Activated gamma-delta T cell (primary cell): ENCODE measurements around the gene CCDC136.

Experiments used
- DNase-seq: peaks from one replicate; lab custom pipeline; 2025; lab: John Stamatoyannopoulos, UW
- total RNA-seq, 2 donors: gene quantifications; one replicate each; lab custom pipeline; 2026; lab: John Stamatoyannopoulos, UW

The CCDC136 gene
- total RNA-seq, result 16.6 to 20.6 reads per million in 2 donors

DNA sequence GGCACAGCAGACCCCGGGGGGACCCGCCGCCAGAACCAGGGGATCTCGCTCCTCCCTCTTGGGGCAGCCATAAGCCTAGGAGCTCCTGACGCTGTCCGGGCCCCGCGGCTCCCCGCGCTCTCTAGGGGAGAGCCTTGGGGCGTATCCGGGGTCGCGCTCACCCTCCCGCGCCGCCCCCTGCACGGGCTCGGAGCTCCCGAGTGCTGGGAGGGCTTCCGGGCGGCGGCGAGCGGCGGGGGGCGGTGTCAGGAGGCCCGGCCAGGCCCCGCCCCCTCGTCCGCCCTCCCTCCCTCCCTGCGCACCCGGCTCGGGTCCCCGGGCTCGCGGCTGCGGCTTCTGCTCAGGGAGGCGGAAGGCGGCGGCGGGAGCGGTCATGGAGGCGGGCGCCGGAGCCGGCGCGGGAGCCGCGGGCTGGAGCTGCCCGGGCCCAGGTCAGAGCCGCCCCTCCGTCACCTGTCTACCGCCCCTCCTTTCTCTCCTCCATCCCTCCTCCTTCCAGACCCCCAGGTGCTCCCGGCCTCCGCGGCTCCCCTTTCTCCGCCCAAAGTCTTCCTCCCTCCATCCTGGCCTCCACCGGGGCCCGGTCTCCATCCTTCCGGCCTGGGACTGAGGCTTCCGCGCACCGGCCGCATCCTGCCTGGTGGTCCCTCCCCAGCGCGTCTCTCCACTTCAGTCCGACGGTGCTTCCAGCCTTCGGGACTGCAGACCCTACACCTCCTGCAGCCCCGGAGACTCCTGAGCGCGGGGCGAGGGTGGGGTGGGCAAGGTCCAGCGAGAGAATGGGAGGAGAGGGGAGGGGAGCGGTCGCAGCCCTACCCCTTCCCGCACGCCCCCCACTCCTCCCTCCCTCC lies at the start of gene CCDC136:
Gene CCDC136 (plus strand): TSS at position 848 of the 851 bp plus-strand sequence. CDS start 444 bp downstream, outside the sequence.
- DNase-seq, result peak; percentile 78

DNA sequence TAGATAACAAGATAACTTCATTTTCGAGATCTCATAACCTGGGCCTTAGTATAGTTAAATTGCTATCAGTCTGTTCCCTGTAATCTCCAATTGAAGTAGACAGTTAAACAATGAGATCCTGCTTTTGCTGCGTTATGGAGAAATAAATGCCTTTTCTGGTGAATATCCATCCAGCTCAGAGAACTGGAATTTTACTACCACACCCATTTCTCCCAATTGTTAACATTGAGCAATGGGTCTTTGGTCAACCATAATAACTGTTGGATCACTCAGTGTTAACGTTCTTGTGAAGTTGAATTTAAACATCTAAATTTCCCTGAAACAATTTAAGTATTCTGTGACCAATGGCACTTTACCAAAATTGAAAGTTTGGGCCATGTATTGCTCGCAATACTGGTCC lies 49.6 kb upstream of the CCDC136 start:
- no peak for DNase-seq

DNA sequence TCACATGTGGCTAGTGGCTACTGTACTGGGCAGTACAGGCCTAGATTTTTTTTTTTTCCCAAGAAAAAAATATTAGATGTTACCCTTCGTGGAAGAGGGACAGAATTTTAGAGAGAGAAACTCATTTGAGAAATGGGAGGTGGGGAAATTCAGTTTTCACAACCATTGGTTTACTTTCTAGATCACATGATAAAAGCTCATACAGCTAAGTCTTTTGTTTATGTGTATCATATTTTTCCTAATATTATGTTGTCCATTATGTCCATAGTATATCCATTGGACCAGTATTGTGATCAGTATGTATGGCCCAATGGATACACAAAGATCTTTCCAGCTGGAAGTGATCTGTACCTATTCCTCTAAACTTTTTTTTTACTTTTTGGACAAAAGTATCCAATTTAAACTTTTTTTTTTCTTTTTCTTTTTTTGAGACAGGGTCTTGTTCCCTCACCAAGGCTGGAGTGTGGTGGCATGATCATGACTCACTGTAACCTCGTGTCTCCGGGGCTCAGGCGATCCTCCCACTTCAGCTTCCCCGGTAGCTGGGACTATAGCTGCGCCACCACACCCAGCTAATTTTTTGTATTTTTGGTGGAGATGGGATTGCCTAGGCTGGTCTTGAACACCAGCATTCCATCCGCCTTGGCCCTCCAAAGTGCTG lies 48.5 kb upstream of the CCDC136 start:
- DNase-seq, result no peak

DNA sequence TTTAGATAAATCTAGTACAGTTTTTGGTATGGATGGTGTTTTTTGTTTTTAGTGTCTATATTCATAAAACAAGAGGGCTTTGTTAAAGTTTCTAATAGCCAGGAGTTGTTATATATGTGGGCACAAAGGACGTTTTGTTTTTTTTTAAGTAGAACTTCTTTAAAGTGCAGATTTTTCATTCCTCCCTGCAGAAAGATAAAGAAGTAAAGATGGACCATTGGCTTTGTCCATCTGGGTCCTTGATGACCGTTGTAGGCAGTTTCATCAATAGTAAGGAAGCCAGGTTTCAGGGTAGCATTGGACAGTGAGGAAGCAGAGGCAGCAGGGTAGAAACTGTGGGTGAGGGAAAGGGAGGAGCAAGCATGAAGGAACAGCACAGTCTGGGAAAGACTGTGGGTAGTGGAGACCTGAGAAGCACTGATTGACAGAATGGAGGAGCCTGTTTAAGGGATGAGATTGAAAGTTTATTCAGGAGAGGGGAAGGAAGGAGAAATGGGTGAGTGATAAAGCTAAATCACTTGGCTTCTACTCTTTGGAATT lies 47.3 kb upstream of the CCDC136 start:
- DNase-seq, result no peak

DNA sequence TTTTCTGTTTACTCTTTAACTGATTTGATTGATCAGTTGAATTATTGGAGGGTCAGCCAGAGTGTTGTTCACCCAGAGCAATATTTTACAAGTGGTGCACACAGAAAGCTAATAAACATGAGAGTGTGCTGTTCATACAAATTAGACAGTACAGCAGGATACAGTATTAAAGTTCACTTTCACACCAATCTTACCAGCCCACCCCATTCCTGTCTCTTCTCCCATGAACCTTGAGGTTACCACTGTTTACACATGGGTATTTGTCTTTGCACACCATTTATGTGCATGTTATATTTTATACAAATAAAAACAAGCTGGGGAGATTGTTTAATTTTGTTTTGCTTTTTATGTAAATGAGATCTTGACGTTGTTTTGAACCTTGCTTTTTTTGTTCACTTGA lies 46.1 kb upstream of the CCDC136 start:
- no peak for DNase-seq

DNA sequence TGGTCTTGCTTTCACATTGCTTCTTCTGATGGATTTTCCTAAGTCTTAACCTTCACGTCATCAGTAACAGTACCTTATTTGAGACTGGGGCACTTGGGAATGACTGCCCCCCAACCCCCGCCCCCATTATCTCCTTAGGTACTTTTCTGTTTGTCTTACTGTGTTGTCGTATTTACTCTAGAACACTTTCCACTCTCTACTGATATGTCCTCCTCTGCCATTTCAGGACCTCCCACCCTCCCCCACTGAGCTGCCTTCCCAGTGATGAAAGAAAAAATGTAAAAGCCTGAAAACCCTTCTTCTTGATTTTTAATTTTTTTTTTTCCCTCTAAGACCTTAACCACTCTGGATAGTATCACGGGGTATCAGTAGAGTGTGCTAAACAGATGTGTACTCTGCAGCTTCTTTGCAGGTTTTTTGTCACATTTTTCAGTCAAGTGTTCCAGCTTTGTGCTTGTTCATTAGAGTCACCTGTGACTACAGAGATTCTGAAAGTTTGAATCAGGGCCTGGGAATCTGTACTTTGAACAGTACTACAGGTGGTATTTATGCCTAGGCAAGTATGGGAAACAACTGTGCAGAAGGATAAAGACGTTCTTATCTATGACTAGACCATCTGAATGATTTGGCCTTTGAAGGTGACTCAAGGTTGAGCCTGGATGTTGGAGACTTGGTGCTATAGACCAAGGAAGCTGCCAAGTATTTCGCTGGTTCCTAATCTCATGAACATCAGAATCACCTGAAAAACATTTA lies 44.3 kb upstream of the CCDC136 start:
- DNase-seq, result no peak

DNA sequence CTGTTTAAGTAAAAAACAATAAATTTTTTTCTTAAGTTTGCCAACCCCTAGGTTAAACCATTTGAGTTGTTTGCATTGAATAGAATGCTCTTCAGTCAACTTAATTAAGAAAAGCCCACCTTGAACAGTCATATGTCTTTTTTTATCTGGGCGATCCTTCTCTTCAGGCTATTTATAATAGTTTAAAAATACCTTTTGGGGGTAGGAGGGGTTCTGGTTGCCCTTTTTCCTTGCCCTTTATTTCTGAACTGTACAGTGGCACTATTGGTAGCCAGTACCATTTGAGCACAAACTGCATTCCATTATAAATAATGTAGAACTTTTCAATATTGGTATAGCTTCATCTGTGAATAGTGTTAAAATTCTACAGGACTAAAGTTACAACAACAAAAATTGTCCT lies 39.5 kb upstream of the CCDC136 start:
- DNase-seq, result no peak

DNA sequence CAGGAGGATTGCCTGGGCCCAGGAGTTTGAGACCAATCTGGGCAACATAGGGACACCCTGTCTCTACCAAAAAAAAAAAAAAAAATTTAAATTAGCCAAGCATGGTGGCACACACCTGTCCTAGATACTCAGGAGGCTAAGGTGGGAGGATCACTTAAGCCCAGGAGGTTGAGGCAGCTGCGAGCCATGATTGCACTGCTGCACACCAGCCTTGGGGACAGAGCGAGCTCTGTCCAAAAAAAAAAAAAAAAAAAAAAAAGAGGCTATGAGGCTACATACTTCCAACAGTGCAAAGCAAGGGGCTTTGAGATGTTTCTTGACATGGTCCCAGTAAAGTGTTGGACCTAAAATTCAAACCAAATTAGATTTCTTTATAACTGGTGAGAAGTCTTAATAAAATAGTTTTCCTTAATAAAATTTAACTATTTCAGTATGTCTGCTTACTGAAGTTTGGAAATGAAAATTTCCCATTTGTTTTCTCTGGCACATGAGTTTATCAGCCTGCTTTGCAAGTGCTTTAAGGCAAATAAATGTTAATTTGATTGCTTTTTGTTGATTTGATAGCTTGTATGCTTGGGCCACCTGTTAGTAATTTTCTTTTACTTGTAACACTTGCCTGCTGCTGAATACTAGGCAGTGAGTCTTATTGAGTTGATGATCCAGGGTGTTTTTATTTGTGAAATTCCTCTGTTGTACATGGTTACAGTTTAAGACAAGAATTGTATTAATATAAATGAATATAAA lies 36.5 kb upstream of the CCDC136 start:
- DNase-seq, result no peak

DNA sequence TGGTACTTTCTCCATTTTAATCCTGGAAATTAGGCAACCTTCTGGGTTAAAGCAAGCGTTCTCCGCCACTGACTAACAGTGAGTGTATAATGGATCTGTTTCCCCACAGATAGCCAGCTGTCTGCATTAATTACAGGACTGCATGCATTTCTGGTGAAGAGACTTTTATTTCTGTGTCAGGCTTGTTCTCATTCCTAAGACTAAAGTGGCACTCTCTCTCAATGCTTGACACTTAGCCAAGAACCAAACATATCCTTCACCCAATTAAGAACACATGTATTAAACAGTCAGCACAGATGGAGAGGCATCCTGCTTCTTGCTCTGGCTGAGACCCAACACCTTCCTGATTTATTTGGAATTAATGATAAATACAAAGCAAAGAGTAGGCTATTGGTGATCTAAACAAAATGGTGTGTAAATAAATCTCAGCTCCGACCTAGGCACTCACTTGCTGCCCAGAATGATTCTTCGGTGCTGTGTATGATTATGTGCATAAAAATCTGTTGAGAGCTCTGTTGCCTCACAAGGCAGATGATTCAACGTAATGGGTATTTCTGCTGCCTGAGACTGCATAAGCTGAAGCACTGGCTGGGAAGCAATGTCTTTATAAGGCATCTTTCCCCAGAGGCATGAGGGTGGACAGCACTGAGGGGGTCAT lies 35.8 kb upstream of the CCDC136 start:
- no peak for DNase-seq

DNA sequence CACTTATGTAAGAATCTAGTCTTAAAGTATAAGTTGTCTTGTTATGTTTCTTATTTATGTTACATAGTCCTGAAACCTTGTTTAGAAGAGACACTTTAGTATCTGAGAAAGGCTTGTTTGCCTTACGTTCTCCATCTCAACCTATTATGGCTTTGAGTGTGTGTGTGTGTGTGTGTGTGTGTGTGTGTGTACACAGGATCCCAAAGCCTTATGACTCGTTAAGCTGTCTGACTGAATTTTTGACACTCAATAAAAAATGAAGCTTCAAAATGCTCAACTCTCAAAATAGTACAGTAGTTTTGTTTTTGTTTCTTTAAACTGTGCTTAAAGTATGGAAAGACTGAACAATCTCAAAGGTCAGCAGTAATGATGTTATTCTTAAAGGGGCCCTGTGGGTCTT lies 34.6 kb upstream of the CCDC136 start:
- no peak for DNase-seq

DNA sequence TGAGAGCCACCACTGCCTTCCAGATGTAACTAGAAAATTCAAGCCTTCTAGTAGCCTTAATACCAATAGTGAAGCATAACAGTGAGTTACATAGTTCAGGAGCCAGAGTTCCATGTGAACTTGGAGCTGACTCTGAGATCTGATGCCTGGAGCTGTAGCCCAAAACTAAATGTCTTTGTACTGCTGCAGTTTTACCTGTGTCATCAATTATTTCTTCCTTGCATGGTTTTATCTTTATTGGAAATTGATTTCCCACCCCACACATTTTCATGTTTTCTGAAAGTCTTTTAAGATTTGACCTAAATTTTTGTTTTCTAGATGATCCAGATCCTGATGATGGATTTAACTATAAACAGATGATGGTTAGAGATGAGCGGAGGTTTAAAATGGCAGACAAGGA lies 33.2 kb upstream of the CCDC136 start:
- DNase-seq, result no peak

DNA sequence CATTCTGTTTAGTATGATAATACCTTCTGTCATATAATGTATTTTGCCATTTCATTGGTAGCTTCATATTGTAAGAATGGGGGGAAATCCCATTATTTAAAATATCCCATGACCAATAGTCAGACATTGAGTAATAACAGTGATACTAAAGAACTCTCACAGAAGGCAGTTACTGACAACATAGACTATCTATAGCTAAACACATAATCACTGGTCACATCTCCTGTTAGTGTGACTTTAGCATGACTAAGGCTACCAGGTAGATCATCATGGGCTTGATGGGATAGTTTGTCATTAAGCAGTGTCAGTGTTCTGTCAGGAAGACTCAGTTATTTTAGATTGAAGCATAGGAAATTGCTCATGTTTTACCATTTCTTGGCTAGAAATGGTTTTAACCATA lies 32.5 kb upstream of the CCDC136 start:
- no peak for DNase-seq

DNA sequence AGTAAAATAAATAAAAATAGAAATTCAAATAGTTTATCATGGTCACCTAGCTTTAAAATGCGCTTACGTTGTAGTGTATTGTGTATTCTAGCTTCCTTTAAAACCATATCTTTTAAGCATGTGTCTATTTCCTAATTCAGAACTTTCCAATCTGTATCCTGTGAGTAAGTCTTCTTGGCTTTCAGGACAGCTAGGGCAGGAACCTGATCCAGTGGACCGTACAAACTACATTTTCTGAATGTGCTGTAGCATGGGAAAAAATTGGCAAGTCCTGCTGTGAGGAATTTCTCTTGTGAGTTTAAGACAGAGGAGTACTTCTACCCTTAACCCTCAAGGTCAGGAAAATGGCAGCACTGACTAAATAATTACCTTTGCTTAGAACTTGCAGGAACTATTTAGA lies 28.2 kb upstream of the CCDC136 start:
- DNase-seq, result no peak

DNA sequence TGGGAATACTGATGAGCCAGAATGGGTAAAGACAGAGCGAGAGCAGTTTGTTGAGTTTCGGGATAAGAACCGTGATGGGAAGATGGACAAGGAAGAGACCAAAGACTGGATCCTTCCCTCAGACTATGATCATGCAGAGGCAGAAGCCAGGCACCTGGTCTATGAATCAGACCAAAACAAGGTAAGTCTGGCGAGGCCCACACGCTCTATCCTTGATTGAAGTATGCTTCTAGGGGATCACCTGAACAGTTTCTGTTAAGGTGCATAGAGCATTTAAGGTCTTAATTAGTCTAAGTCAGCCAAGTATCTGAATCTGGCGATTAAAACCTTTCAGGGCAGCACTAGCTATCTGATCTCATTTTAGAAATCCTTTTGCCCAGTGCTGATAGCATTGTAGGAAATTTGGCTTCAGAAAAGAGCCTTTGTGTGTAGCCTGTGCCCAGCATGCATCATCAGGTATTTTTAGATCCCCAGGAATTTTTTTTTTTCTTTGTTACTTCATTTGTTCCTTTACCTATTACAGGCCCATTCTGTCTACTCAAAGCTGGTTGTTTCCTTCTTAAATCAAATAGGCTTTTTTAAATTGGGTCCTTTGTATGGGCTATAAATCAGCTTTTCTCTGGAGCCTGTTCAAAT lies 24.2 kb upstream of the CCDC136 start:
- no peak for DNase-seq

DNA sequence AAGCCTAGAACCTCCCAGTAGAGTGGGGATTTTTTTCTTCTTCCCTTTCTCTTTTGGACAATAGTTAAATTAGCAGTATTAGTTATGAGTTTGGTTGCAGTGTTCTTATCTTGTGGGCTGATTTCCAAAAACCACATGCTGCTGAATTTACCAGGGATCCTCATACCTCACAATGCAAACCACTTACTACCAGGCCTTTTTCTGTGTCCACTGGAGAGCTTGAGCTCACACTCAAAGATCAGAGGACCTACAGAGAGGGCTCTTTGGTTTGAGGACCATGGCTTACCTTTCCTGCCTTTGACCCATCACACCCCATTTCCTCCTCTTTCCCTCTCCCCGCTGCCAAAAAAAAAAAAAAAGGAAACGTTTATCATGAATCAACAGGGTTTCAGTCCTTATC lies 21.5 kb upstream of the CCDC136 start:
- DNase-seq, result no peak

DNA sequence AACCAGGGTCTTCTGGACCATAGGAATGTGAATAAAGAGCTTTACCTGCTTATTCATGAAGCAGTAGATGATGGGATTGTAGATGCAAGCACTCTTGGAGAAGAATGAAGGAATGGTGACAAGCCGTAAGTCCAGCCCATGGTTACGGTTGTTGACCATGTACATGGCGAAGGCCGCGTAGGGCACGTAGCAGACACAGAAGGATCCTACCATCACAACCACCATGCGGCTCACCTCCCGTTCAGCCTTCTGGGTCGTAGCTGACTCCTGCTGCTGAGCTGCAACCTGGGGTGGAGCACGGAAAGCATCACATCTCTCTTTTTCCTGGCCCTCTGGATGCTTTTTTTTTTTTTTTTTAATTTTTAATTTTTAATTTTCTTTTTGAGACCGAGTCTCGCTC lies 18.2 kb upstream of the CCDC136 start:
- DNase-seq, result no peak

DNA sequence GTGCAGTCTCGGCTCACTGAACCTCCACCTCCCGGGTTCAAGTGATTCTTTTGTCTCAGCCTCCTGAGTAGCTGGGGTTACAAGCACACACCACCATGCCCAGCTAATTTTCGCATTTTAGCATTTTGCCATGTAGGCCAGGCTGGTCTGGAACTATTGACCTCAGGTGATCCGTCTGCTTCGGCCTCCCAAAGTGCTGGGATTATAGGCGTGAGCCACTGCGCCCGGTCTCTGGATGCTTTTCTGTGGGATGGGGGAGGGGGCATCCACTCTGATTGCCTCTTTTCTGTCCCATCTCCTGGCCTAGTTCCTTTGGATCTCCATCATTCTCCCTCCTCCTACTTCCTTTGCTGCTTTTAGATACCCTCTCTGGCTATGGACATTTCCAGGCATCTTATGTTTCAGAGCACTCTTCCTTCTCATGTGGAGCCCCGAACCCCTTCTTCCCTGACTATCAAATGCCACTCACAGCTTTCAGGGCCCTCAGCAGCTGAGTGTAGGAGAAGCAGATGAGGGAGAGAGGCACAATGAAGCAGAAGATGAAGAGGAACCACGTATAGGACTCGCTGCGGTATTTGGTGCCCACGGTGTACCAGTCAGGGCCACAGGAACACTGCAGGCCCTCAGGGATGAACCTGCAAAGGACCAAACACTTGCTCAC lies 17.6 kb upstream of the CCDC136 start:
- DNase-seq, result no peak

DNA sequence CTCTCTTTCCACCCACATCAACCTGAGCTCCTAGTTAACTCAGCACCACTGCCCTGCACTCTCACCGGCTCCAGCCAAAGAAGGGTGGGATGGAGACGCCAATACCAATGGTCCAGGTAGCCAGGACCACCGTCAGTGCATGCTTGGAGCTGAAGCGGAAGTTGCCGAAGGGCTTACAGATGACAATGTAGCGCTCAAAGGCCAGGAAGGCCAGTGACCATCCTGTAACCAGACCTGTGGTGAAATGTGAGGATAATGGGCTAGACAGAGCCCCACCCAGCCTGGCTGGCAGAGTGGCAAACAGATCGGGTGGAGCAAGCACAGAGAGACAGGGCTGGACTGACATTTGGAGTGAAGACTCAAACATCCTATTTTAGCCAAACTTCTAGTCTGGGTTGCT lies 16.8 kb upstream of the CCDC136 start:
- no peak for DNase-seq

DNA sequence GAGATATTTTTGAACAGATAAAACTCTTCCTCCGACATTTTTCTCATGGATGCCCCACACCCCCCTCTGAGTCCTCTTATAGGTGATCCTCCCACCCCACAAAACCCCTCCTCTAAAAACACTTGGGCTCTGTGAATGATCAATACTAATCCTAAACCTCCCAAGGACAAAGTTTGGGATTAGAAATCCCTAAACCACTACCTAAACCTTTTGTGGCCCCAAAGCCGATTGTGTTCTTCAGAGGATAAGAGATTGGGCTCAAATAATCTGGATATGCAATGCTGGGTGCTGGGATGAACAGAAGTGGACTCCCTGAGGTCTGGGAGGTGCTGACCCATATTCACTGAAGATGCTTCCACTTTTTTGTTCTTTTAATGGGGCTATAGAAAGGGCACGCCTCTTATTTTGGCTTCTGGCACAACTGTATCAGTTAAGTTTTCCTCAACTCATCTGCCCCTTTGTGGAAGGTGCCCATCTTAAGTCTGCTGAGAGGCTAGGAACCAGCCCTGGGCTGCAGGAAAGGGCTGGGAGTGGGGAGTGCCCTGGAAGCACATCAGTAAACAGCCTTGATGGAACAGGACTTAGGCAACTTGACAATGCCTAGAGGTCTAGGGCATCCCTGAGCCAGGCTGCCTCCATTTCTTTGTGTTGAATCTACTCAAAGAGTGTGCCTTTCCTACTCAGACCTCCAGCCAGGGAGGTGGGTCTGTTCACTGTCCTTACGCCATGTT lies 15.9 kb upstream of the CCDC136 start, which contains the start of gene OPN1SW:
Gene OPN1SW (minus strand): TSS at position 51 of the 731 bp plus-strand sequence. CDS start 13 bp downstream, at position 38.
- no peak for DNase-seq
